ENCODE results near the gene TXLNB.

DNA sequence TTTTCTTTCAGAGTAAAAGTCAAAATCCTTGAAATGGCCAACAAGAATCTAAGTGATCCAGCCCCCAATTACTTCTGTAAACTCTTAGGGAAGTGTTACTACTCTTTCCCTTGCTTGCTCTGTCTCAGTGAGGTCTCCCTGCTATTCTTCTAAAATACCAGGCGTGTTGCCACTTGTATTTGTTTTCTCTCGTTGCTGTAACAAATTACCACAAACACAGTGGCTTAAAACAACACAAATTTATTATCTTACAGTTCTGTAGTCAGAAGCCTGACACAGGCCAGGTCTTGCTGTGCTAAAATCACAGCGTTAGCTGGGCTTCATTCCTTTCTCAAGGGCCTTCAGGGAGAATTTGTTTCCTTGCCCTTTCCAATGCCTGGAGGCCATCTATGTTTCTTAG, 97.1 kb downstream of the TXLNB start:
- TF ChIP-seq, protein P1, sequence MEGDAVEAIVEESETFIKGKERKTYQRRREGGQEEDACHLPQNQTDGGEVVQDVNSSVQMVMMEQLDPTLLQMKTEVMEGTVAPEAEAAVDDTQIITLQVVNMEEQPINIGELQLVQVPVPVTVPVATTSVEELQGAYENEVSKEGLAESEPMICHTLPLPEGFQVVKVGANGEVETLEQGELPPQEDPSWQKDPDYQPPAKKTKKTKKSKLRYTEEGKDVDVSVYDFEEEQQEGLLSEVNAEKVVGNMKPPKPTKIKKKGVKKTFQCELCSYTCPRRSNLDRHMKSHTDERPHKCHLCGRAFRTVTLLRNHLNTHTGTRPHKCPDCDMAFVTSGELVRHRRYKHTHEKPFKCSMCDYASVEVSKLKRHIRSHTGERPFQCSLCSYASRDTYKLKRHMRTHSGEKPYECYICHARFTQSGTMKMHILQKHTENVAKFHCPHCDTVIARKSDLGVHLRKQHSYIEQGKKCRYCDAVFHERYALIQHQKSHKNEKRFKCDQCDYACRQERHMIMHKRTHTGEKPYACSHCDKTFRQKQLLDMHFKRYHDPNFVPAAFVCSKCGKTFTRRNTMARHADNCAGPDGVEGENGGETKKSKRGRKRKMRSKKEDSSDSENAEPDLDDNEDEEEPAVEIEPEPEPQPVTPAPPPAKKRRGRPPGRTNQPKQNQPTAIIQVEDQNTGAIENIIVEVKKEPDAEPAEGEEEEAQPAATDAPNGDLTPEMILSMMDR (IDR thresholded peaks at IDR 0.05): no peak
- no peak for TF ChIP-seq EP300 (IDR thresholded peaks at IDR 0.05)
- no peak for TF ChIP-seq RNF2 (IDR thresholded peaks at IDR 0.05; ENCODE audit: borderline replicate concordance, low read depth)
- TF ChIP-seq, protein P2, sequence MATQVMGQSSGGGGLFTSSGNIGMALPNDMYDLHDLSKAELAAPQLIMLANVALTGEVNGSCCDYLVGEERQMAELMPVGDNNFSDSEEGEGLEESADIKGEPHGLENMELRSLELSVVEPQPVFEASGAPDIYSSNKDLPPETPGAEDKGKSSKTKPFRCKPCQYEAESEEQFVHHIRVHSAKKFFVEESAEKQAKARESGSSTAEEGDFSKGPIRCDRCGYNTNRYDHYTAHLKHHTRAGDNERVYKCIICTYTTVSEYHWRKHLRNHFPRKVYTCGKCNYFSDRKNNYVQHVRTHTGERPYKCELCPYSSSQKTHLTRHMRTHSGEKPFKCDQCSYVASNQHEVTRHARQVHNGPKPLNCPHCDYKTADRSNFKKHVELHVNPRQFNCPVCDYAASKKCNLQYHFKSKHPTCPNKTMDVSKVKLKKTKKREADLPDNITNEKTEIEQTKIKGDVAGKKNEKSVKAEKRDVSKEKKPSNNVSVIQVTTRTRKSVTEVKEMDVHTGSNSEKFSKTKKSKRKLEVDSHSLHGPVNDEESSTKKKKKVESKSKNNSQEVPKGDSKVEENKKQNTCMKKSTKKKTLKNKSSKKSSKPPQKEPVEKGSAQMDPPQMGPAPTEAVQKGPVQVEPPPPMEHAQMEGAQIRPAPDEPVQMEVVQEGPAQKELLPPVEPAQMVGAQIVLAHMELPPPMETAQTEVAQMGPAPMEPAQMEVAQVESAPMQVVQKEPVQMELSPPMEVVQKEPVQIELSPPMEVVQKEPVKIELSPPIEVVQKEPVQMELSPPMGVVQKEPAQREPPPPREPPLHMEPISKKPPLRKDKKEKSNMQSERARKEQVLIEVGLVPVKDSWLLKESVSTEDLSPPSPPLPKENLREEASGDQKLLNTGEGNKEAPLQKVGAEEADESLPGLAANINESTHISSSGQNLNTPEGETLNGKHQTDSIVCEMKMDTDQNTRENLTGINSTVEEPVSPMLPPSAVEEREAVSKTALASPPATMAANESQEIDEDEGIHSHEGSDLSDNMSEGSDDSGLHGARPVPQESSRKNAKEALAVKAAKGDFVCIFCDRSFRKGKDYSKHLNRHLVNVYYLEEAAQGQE (IDR thresholded peaks at IDR 0.05): no peak
- TF ChIP-seq RAD21 (conservative IDR thresholded peaks at IDR 0.05 in 1 of 2, IDR thresholded peaks at IDR 0.05 in 1 of 2): no peak
- TF ChIP-seq, protein P3, sequence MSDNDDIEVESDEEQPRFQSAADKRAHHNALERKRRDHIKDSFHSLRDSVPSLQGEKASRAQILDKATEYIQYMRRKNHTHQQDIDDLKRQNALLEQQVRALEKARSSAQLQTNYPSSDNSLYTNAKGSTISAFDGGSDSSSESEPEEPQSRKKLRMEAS (IDR thresholded peaks at IDR 0.05): no peak
- no peak for TF ChIP-seq NFE2L2 (conservative IDR thresholded peaks at IDR 0.05; ENCODE audit: low read length)
- no peak for TF ChIP-seq RCOR1 (IDR thresholded peaks at IDR 0.05; ENCODE audit: low read depth, low read length)
- TF ChIP-seq MYC (IDR thresholded peaks at IDR 0.05; ENCODE audit: borderline replicate concordance, low read length): no peak
- no peak for TF ChIP-seq POLR2A (IDR thresholded peaks at IDR 0.05; ENCODE audit: low read length)
- TF ChIP-seq, protein P4, sequence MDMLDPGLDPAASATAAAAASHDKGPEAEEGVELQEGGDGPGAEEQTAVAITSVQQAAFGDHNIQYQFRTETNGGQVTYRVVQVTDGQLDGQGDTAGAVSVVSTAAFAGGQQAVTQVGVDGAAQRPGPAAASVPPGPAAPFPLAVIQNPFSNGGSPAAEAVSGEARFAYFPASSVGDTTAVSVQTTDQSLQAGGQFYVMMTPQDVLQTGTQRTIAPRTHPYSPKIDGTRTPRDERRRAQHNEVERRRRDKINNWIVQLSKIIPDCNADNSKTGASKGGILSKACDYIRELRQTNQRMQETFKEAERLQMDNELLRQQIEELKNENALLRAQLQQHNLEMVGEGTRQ (IDR thresholded peaks at IDR 0.05): no peak
- TF ChIP-seq, protein P5, sequence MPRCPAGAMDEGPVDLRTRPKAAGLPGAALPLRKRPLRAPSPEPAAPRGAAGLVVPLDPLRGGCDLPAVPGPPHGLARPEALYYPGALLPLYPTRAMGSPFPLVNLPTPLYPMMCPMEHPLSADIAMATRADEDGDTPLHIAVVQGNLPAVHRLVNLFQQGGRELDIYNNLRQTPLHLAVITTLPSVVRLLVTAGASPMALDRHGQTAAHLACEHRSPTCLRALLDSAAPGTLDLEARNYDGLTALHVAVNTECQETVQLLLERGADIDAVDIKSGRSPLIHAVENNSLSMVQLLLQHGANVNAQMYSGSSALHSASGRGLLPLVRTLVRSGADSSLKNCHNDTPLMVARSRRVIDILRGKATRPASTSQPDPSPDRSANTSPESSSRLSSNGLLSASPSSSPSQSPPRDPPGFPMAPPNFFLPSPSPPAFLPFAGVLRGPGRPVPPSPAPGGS (IDR thresholded peaks at IDR 0.05): no peak
- TF ChIP-seq, protein P6, sequence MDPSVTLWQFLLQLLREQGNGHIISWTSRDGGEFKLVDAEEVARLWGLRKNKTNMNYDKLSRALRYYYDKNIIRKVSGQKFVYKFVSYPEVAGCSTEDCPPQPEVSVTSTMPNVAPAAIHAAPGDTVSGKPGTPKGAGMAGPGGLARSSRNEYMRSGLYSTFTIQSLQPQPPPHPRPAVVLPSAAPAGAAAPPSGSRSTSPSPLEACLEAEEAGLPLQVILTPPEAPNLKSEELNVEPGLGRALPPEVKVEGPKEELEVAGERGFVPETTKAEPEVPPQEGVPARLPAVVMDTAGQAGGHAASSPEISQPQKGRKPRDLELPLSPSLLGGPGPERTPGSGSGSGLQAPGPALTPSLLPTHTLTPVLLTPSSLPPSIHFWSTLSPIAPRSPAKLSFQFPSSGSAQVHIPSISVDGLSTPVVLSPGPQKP (IDR thresholded peaks at IDR 0.05; ENCODE audit: low read depth, low read length): no peak

Measured in A549 (cell line).